HG02678 (cell line): Measurements from ENCODE around the gene PACS1.
"Not testable (repeated sequence)": the region's sequence is repeated elsewhere in the genome, so short reads cannot be mapped to it uniquely, and the experiment has no call there.

ENCODE experiments used
- ATAC-seq: cut with Tn5 transposase; IDR thresholded peaks from one replicate; pipeline ENCODE4 v1.9.1; 2021; ENCODE audit warnings: mild to moderate bottlenecking, moderate library complexity; ENCODE audit not compliant: unreplicated experiment

Gene PACS1

DNA sequence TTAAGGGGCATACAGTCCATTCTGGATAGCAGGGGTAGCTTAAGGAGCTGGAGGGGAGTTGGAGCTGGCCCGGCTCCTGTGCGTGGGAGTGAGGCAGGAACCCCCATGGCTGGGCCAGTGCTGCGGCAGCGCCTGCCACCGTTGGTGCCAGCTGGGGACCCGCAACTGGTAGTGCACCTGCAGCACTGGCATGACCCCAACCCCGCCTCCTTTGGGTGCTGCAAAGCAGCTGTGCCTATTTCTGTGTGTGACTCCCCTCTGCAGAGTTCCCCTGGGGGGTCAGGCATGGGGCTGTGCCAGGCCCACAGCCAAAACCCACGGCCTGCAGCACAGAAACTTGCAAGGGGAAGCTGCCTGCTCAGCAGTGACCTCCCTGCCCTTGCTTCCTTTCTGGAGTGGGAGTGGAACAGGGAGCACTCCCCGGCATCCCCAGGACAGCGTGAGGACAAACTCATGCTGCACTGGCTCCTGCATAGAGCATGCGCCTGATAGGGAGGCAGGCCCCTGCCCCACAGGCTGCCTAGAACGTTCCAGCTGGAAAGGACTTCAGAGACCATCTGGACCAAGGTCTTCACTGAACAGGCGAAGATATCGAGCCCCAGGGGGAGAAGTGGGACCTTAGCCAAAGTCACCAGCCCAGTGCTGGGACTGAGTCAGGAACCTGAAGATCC, 172.2 kb downstream of the PACS1 start:
- ATAC-seq, result no peak

DNA sequence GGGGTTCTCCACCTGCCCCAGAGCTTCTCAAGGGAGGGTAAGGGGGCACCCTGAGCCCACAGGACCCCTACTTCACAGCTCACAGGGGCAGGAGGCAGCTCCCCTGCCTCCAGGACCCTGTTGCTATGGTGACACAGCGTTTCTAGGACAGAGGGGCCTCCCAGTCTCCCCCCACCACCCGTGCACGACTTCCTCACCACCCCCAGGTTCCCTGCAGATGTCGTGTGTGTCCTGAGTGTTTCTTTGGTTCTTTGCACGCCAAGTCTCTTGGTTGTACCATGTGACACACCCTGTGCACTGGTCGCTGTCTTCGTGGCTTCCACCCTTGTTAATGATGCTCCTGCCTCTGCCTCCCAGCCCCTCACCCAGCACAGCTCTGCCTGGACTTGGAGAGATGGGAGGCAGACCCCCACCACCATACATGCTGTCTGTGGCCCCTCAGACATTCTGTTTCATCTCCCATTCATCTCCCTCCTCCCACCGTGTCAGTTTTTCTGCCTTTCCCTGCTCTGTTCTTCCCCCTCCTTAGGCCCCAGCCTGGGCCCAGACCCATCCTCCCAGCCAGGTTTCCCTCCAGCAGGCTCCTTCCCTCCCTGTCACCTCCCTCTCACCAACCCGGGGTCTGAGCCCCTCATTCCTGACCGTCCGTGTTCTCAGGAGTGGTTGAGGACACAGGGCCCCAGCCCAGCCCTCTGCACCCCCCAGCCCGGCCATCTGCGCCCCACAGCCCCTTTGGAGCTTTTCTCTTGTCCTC, 173.9 kb downstream of the PACS1 start:
- ATAC-seq, result no peak

- ATAC-seq, result no peak
These were observed 177.2 kb downstream of the PACS1 start for GRCh38 chr11:66247295-66247694.

GRCh38 chr11:66247801-66248200, 177.7 kb downstream of the PACS1 start:
- no peak for ATAC-seq

DNA sequence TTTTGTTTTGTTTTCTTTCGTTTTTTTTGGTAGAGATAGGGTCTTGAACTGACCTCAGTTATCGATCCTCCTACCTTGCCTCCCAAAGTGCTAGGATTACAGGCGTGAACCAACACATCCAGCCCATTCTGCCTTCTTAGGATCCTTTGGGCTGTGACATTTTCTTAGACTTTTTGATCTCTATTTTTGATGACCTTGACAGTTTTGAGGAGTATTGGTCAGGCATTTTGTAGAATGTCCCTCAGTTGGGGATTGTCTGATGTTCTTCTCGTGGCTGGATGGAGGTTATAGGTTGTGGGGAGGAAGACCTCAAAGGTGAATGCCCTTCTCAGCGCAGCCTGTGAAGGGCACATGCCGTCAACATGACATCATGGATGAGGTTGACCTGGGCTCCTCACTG, 178.8 kb downstream of the PACS1 start:
- ATAC-seq, result no peak

DNA sequence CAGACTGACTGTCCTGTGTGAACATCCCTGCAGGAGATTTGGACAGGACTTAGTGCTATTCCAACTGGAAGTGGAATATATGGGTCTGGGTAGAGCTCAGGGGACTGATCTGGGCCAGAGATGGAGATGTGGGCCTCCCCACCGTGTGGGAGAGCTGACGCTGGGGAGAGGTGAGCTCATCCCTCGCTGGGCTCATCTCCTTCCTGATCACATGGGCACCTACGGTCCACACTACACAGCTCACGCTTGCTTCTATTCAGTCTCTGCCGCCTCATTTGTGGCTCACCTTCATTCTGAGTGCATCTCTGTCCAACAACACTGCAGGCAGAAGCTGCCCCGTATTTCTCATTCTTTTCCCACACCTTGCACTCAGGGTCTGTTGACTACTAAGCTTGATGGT, 181.7 kb downstream of the PACS1 start:
- no peak for ATAC-seq

DNA sequence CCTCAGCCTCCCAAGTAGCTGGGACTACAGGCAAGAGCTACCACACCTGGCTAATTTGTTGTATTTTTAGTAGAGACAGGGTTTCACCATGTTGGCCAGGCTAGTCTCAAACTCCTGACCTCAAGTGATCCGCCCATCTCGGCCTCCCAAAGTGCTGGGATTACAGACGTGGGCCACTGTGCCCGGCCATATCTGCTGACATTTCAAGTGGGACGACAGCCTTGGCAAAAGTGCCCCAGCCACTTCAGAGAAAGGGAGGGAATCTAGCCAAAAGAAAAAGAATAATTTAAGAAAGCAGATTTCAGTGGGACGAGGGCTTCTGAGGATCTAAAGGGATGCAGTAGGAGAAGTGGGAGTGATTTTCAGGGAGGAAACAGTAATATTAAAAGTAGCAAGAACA, 183.0 kb downstream of the PACS1 start:
- ATAC-seq, result not testable (repeated sequence)

DNA sequence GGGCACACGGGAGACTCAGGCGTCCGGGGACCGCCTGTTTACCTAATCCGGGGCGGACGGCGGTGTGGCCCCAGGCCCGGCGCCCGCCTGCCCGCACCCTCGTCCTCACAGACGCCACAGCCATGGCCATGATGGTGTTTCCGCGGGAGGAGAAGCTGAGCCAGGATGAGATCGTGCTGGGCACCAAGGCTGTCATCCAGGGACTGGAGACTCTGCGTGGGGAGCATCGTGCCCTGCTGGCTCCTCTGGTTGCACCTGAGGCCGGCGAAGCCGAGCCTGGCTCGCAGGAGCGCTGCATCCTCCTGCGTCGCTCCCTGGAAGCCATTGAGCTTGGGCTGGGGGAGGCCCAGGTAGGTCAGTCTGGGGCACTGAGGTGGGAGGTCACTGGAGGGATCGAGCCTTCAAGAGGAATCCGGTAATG, 188.4 kb downstream of the PACS1 start:
- no peak for ATAC-seq

GRCh38 chr11:66259225-66259624, 189.2 kb downstream of the PACS1 start:
- ATAC-seq, result no peak

DNA sequence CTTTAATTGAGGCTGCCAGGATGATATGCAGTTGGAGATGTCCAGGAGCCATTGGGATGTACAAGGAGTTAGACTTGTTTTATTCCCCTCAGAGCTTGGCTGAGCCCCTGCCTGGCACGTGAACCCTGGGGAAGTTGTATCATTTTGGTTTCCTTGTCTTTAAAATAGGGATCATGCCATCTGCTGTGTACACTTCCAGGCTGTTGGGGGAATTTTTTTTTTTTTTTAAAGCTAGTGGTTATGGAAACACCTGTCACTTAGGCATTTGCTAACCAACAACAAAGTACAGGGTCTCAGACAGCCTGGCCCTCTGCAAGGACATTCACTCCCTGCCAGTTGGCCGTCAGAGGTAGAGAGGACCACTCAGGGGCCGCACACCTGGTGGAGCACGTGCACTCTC, 189.9 kb downstream of the PACS1 start:
- ATAC-seq, result no peak

- ATAC-seq, result no peak
These were observed 191.5 kb downstream of the PACS1 start for GRCh38 chr11:66261578-66261977.

- ATAC-seq, result no peak
These were observed 192.1 kb downstream of the PACS1 start for GRCh38 chr11:66262191-66262590.

DNA sequence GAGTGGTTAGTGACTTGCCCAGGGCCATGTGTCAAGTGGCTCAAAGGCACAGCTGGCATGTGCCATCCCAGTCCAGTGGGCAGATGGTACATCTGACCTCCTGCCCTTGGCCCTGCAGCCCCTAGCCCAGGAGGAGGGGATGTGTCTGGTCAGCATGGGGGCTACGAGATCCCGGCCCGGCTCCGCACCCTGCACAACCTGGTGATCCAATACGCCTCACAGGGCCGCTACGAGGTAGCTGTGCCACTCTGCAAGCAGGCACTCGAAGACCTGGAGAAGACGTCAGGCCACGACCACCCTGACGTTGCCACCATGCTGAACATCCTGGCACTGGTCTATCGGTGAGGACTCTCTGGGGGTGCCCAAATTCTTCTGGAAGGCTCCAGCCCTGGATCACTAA, 192.6 kb downstream of the PACS1 start:
- ATAC-seq, result no peak

GRCh38 chr11:66263231-66263630, 193.2 kb downstream of the PACS1 start:
- no peak for ATAC-seq

DNA sequence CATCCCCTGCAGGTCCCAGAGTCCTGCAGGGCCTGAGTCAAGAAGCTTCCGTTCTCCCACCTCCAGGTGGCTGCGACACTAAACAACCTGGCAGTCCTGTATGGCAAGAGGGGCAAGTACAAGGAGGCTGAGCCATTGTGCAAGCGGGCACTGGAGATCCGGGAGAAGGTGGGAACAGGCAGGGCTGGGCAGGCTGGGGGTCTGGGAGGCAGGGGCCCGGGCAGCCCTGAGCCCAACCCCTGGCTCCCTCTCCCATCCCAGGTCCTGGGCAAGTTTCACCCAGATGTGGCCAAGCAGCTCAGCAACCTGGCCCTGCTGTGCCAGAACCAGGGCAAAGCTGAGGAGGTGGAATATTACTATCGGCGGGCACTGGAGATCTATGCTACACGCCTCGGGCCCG, 193.7 kb downstream of the PACS1 start:
- no peak for ATAC-seq

GRCh38 chr11:66264383-66264782, 194.3 kb downstream of the PACS1 start:
- no peak for ATAC-seq

DNA sequence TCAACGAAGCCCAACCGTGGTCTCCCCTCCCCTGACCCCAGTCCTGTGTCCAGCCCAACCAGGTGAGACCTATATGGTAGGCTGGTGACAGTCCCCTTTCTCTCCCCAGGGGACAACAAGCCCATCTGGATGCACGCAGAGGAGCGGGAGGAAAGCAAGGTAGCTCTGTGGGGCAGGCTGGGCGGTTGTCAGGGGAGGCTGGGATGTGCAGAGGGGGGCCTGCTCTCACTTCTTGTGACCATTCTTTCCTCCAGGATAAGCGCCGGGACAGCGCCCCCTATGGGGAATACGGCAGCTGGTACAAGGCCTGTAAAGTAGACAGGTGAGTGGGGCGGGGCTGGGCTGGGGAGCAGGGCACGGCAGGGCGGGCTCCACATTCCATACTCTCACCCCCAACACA, 194.8 kb downstream of the PACS1 start:
- ATAC-seq, result no peak

DNA sequence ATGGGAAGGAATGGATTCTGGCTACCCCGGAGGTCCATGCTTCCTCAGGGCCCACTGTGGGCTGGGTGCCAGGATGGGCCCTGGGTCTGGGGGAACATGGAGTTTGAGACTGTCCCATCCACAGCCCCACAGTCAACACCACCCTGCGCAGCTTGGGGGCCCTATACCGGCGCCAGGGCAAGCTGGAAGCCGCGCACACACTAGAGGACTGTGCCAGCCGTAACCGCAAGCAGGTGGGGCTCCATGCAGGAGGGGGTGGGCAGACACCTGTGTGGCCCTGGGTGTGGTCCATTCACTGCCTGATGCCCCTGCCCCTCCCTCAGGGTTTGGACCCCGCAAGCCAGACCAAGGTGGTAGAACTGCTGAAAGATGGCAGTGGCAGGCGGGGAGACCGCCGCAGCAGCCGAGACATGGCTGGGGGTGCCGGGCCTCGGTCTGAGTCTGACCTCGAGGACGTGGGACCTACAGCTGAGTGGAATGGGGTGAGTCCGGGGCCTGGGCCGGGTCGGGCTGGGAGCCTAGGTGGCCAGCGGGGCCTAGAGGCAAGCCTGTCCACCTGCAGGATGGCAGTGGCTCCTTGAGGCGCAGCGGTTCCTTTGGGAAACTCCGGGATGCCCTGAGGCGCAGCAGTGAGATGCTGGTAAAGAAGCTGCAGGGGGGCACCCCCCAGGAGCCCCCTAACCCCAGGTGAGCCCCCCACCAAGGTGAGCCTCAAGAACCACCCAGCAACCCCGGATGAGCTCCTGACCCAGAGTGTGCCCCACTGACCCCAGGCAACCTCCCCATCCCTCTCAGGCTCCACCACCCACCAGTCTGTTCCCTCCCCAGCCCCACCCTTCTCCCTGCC, 195.7 kb downstream of the PACS1 start:
- no peak for ATAC-seq

GRCh38 chr11:66266378-66267038, 196.4 kb downstream of the PACS1 start:
- no peak for ATAC-seq

DNA sequence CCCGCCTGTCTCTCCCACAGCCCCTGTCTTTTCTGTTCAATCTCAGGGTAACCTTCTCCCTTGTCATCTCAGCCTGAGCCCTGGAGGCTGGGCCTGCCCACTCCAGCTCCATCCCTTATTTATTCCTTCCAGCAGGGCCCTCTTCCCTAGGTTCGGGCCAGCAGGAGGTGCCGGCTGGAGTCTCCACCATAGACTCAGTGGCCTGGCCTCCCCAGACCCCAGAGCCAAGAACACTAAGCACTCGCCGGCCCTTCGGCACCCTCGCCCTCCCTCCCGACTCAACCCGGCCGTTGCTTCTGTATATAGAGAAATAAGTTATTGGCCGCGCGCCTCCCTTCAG, 196.9 kb downstream of the PACS1 start:
- no peak for ATAC-seq
